ENCODE data around the gene RADIL.
A peak's percentile ranks its signal among the peaks of the same experiment; 100 is the strongest.
"Not testable (repeated sequence)": the region's sequence is repeated elsewhere in the genome, so short reads cannot be mapped to it uniquely, and the experiment has no call there.

Gene RADIL

GRCh38 chr7:4883372-4884144 lies at the start of gene RADIL:
TSS of gene RADIL (minus strand) at chr7:4883716. CDS start at chr7:4878139, 5,577 bp downstream.
- DNase-seq: peak; percentile 72

DNA sequence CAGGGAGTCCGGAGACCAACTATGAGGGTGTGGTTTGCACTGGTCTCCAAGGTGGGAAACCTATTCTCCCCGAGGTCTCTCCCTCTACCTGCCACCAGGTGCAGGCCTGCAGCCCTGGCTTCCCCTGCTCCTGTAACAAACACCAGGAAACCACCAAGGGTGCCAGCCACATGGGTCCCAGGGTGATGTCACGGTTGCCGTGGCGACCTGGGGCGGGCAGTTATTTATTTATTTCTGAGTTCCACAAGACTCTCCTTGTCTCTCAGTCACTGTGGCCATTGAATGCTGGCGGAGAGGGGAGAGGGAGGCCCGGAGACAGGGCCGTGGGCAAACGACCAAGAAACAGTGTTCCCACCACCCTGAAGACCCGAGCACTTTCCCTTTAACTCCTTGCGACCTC lies 48.4 kb upstream of the RADIL start:
- no peak for DNase-seq

- DNase-seq: no peak
Observed at GRCh38 chr7:4929005-4929404, 45.5 kb upstream of the RADIL start.

DNA sequence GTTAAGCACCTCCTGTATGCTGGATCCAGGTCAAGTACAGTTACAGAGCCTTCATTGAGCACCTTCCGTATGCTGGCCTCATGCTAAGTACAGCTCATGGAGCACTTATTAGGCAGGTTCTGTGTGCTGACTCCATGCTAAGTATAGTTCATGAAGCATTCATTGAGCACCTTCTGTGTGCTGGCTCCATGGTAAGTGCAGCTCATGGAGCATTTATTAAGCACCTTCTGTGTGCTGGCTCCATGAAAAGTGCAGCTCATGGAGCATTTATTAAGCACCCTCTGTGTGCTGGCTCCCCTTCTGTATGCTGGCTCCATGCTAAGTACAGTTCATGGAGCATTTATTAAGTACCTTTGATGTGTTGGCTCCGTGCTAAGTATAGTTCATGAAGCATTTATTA lies 44.9 kb upstream of the RADIL start:
- DNase-seq: no peak

- DNase-seq: no peak
Observed at GRCh38 chr7:4919969-4920766, 36.7 kb upstream of the RADIL start.

DNA sequence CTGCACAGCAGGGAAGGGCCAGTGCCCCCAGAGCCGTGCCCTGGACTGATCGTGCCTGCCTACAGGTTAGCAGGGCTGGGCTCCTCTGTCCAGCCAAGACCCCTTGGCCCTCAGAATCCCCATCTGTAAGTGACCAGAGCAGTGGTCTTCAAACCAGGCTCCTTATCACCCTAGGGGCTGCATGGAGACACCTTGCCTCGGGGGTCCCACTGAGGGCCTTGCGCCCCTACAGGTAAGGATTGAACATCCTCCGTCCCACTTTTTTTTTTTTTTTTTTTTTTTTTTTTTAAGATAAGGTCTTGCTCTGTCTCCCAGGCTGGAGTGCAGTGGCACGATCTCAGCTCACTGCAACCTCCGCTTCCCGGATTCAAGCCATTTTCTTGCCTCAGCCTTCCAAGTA lies 32.6 kb upstream of the RADIL start:
- no peak for DNase-seq

GRCh38 chr7:4911111-4911828 lies 27.8 kb upstream of the RADIL start:
- DNase-seq: no peak

DNA sequence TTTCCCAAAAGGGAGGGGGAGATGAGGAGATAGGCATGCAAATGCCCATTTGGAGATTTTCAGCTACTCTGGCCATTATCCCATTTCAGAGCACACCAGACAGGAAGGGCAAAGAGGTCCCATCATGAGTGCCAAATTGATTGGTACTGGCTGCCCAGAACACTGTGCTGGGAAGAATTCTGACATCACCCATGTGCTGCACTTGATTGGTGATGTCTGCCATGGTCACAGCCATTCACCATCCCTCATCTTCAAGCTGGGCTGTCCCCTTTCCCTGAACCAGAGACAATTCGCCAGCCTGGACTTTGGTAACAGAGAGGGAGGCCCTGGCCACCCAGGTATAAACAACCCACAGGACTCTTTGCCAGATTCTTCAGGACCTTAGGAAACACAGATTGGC lies 23.2 kb upstream of the RADIL start:
- no peak for DNase-seq

- no peak for DNase-seq
Observed at GRCh38 chr7:4905171-4905570, 21.7 kb upstream of the RADIL start.

GRCh38 chr7:4904346-4904745 lies 20.8 kb upstream of the RADIL start:
- DNase-seq: no peak

GRCh38 chr7:4895766-4896165 lies 12.2 kb upstream of the RADIL start:
- no peak for DNase-seq

DNA sequence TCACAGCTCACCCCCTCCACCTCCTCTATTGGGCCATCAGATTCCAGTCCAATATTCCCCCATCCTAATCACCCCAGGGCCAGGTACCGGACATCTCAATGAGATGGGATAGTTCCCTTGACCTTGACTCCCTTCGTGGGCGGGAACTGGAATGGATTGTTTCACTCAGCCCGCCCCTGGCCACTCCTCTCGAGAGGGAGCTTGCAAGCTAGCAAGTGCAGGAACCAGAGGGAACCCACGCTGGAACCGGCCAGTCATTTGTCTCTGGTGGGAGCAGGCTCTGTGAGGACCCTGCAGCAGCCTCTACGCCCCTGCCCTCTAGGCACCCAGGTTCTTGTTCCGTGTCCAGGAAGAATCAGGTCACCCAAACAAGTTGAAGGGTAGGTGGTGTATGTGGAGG lies 11.0 kb upstream of the RADIL start:
- DNase-seq: no peak

- DNase-seq: no peak
Observed at GRCh38 chr7:4893929-4894475, 10.5 kb upstream of the RADIL start.

DNA sequence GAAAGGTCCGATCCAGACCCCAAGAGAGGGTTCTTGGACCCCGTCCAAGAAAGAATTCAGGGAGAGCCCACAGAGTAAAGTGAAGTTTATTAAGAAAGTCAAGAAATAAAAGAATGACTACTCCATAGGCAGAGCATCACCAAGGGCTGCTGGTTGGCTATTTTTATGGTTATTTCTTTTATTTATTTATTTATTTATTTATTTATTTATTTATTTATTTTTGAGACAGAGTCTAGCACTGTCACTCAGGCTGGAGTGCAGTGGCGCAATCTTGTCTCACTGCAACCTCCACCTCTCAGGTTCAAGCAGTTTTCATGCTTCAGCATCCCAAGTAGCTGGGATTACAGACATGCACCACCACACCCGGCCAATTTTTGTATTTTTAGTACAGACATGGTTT lies 9.7 kb upstream of the RADIL start:
- DNase-seq: not testable (repeated sequence)

- DNase-seq: not testable (repeated sequence)
Observed at GRCh38 chr7:4891522-4891921, 8.0 kb upstream of the RADIL start.

- no peak for DNase-seq
Observed at GRCh38 chr7:4889682-4890081, 6.2 kb upstream of the RADIL start.

DNA sequence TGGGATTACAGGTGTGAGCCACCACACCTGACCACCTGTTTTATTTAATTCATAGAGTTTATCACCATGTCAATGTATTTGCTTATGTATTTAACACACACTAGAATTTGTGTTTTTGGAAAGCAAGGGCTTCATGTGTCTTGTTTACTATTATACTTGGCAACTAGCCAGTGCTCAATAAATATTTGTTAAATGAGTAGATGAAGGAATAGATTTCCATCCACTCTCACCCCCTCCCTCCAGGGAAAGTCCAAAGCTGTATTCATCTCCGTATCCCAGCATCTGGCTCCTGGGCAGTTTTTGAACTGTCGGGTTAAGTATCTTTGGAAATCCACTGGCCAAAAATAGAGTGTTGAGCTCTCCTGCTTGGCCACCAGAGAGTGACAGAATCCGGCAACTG lies 4.6 kb upstream of the RADIL start:
- no peak for DNase-seq

GRCh38 chr7:4886671-4887070 lies 3.2 kb upstream of the RADIL start:
- DNase-seq: no peak

DNA sequence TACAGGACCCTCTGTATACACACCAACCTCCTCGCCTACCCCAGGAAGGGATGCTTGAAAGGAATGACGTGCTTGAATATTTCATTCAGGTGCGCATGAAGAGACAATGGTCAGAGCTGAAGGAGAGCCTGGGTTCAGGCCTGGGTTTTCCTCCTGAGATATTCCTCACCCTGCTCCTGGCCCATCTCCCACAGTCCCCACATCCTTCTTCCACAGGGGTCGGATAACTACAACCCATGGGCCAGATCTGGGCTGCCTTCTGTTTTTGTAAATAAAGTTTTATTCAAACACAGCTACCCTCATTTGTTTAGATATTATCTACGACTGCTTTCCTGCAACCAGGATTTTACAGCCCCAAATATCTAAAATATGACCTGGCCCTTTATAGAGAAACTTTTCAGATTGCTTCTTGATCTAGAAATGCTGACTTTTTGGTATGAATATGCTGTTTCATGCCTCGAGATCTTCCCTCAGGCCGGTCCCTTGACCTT lies 1.8 kb upstream of the RADIL start:
- no peak for DNase-seq

- DNase-seq: no peak
Observed at GRCh38 chr7:4884164-4884563, 648 bp upstream of the RADIL start.

GRCh38 chr7:4883033-4883371 lies 514 bp downstream of the RADIL start:
- no peak for DNase-seq

DNA sequence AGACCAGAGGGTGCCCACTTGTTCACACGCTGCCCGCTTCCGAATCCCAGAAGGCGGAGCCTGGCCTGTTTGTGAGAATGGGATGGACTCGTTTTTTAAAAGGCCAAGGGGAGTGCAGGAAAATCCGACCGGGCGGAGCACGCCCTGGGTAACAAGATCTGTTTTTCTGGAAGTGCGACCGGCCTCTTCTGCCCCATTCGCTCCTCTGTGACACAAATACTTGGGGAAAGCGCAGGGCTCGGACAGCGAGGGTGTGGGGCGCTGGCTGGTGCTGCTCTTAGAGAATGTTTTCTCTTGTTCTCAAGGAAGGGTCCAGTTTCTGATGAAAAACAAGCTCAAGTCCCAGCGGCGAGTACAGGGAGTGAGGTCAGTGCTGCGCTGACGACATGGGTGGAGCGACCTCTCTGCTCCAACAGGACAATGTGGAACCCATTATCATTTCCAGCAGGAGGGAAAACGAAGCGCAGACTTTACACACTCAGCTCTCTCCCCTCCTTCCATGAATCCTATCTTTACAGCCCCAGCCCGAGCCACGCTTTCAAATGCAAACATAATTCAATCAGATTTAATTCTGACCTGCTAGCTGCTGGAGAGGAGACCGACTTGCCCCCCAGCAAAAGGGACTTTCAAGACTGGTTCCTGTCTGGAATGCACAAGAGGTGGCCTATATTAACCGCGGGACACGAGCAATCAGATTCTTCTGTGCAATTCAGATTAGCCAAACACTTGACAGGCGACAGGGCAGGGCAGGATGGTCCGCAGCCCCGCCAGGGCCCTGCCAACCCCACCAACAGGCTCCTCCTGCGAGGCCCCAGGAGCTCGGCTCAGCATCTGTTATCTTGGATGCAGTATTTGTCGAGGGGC lies 1.1 kb downstream of the RADIL start:
- no peak for DNase-seq

All from activated gamma-delta T cell treated with Interleukin-2 at 50 U/mL for 16 hours (primary cell).